C4-2B (cell line): Measurements from ENCODE around the gene ARL14EPL.

Experiments
- ZFX ChIP-seq: fragments of 450-650 bp; IDR thresholded peaks from 2 replicates; pipeline ENCODE4 v1.6.1; 2017
- TF ChIP-seq, protein P1 (sequence below): fragments of 450-650 bp; conservative IDR thresholded peaks from 2 replicates; pipeline ENCODE4 v1.5.1; 2017; ENCODE audit warnings: mild to moderate bottlenecking

- TF ChIP-seq, protein P1, sequence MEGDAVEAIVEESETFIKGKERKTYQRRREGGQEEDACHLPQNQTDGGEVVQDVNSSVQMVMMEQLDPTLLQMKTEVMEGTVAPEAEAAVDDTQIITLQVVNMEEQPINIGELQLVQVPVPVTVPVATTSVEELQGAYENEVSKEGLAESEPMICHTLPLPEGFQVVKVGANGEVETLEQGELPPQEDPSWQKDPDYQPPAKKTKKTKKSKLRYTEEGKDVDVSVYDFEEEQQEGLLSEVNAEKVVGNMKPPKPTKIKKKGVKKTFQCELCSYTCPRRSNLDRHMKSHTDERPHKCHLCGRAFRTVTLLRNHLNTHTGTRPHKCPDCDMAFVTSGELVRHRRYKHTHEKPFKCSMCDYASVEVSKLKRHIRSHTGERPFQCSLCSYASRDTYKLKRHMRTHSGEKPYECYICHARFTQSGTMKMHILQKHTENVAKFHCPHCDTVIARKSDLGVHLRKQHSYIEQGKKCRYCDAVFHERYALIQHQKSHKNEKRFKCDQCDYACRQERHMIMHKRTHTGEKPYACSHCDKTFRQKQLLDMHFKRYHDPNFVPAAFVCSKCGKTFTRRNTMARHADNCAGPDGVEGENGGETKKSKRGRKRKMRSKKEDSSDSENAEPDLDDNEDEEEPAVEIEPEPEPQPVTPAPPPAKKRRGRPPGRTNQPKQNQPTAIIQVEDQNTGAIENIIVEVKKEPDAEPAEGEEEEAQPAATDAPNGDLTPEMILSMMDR = no peak
- TF ChIP-seq ZFX = no peak
Observed at GRCh38 chr5:115992848-115993350, 39.4 kb upstream of the ARL14EPL start.
